Natural killer cell (primary cell): ENCODE measurements around the gene SCFD2. TPM values are rescaled to one million over a fixed set of nuclear protein-coding genes. Genes with fewer than 3 reads are reported as not detected.

ENCODE experiments used
- ATAC-seq, 3 donors: fragments of 150-1000 bp in 2 of 3; fragments of 200-7000 bp in 1 of 3; cut with Tn5 transposase; 1 replicate in 1 of 3; 2 replicates in 2 of 3; pipeline ENCODE4 v1.10.0; 2021; ENCODE audit warnings: mild to moderate bottlenecking in 2 of 3, moderate library complexity in 2 of 3
- DNase-seq, 2 donors: peaks; one replicate each; pipeline versions ENCODE4 v3.0.0 to v3.0.0-alpha.2; 2013 to 2021; ENCODE audit warnings: mixed read lengths in 1 of 2
- H3K27ac ChIP-seq: one replicate; pipeline ENCODE4 v1.5.1; 2013; ENCODE audit warnings: mild to moderate bottlenecking, low read length
- H3K27me3 ChIP-seq: one replicate; pipeline ENCODE4 v1.6.1; 2013; ENCODE audit warnings: low read length; ENCODE audit not compliant: control insufficient read depth, insufficient read depth
- H3K36me3 ChIP-seq: one replicate; pipeline ENCODE4 v1.6.1; 2013; ENCODE audit warnings: low read length; ENCODE audit not compliant: control insufficient read depth, insufficient read depth
- H3K4me1 ChIP-seq: one replicate; pipeline ENCODE4 v1.6.1; 2013; ENCODE audit warnings: low read length; ENCODE audit not compliant: control insufficient read depth, insufficient read depth
- H3K4me3 ChIP-seq: one replicate; pipeline ENCODE4 v1.5.1; 2013; ENCODE audit warnings: low read length
- H3K9me3 ChIP-seq: one replicate; pipeline ENCODE4 v1.6.1; 2013; ENCODE audit warnings: low read length; ENCODE audit not compliant: control insufficient read depth, insufficient read depth
- H3K27ac Mint-ChIP-seq, 2 donors: one replicate each; pipeline ENCODE4 v1.8.0; 2022; ENCODE audit warnings: mild to moderate bottlenecking in 2 of 2, mixed read lengths in 2 of 2, moderate library complexity in 1 of 2
- H3K27me3 Mint-ChIP-seq, 2 donors: one replicate each; pipeline ENCODE4 v1.8.0; 2022; ENCODE audit warnings: low read depth in 2 of 2, mixed read lengths in 2 of 2
- H3K36me3 Mint-ChIP-seq: one replicate; pipeline ENCODE4 v1.8.0; 2022; ENCODE audit warnings: mixed read lengths
- H3K4me1 Mint-ChIP-seq, 2 donors: one replicate each; pipeline ENCODE4 v1.8.0; 2022; ENCODE audit warnings: mixed read lengths in 2 of 2
- H3K4me3 Mint-ChIP-seq: one replicate; pipeline ENCODE4 v1.8.0; 2022; ENCODE audit warnings: mild to moderate bottlenecking, moderate library complexity, mixed read lengths
- H3K9me3 Mint-ChIP-seq, 2 donors: one replicate each; pipeline ENCODE4 v1.8.0; 2022; ENCODE audit warnings: mixed read lengths in 2 of 2
- CTCF ChIP-seq: fragments of 200-600 bp; IDR thresholded peaks from one replicate; pipeline ENCODE4 v1.8.0; 2022; ENCODE audit warnings: antibody characterized with exemption
- WGBS: methylation state at CpG from one replicate; pipeline ENCODE4 v1.1.7; 2013; ENCODE audit warnings: missing lambda C conversion rate; ENCODE audit not compliant: insufficient coverage; 5-methylcytosine and 5-hydroxymethylcytosine counted together
- intact Hi-C: fragments of 100-400 bp; cut with micrococcal nuclease; formaldehyde crosslinking; loops from one replicate; pipeline ENCODE4 v1.14.2; 2022
- total RNA-seq, 4 donors: library from RNA; stranded (reverse); fragments of 120-200 nt in 1 of 4; gene quantifications; one replicate each; pipeline versions ENCODE4 v1.2.3 to v1.2.4, GENCODE V29; 2013 to 2022

SCFD2 gene
- total RNA-seq, 3 donors from 2014 or later (not counting 1 experiment from before 2014, with no cell fraction given), result 26.4 to 29.4 (median 28.9) TPM

DNA sequence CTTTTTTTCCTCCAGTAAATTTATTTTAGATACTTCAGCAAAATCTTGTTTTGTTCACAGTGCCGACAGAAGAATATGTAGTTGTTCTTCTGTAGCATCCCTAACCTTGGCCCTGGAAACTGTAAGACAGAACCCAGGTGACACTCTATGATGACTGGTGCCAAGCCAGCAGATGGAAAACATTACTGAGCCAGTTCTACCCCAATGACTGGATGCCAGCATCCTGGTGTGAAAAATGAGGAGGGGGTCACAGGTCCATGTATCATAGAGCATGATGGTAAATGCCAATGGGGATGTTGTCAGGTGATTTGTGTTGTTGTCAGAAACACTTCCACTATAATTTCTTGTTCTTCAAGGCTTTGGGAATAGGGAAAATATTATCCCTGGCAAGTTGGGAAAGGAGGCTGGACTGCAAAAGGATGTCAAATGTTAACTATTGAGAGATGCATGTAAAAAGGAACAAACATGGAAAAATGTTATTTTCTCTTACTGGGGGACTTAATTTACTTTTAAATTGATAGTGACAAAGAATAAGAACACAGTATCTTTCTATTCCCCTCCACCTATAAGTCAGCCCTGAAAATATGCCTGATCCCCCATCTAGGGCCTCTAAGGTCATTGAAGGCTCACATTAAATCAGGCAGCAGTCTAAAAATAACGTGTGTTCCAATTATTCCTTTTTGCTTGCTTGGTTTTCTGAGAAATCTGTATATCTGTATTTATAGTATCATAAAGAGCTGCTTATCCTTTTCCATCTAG, 343.9 kb downstream of the SCFD2 start:
- no peaks in the 10 kb centered on the region for H3K9me3 Mint-ChIP-seq
- no peaks in the 10 kb centered on the region for H3K36me3 ChIP-seq
- H3K4me3 Mint-ChIP-seq, result no peak overlapping the region
- no peak for TF ChIP-seq CTCF
- no peaks in the 10 kb centered on the region for H3K36me3 Mint-ChIP-seq
- DNase-seq (no peak), ATAC-seq (no peak)
- H3K27ac ChIP-seq, result no peak overlapping the region
- no peaks in the 10 kb centered on the region for H3K9me3 ChIP-seq
- H3K27me3 ChIP-seq, result no peaks in the 10 kb centered on the region
- H3K27ac Mint-ChIP-seq, result no peak overlapping the region
- H3K27me3 Mint-ChIP-seq, result no peaks in the 10 kb centered on the region
- no peak overlapping the region for H3K4me3 ChIP-seq
- WGBS, result 92% methylated on average over 1 of the region's 2 CpGs
- peaks cover 0 to 5% of the 10 kb centered on the region in 2 donors for H3K4me1 Mint-ChIP-seq
- no peaks in the 10 kb centered on the region for H3K4me1 ChIP-seq
- intact Hi-C loops, result no loop called here

- Histone ChIP-seq H3K4me3 (no peak overlapping the region), H3K36me3 (no peaks in the 10 kb centered on the region), H3K4me1 (no peaks in the 10 kb centered on the region), H3K27me3 (no peaks in the 10 kb centered on the region), H3K9me3 (no peaks in the 10 kb centered on the region), H3K27ac (no peak overlapping the region)
- 91% methylated on average over 5 of the region's 6 CpGs for WGBS
- DNase-seq (no peak), ATAC-seq (no peak)
- Mint-ChIP-seq H3K4me1 (no peaks in the 10 kb centered on the region), H3K27me3 (no peaks in the 10 kb centered on the region), H3K27ac (no peak overlapping the region), H3K9me3 (no peaks in the 10 kb centered on the region), H3K36me3 (no peaks in the 10 kb centered on the region), H3K4me3 (no peak overlapping the region)
- intact Hi-C loops, result loop anchor here (10.0 kb wide), 1 partner anchor 1215 kb away; no protein-coding TSS in a partner anchor
- no peak for TF ChIP-seq CTCF
Observed at GRCh38 chr4:53019485-53020382, 346.1 kb downstream of the SCFD2 start.

- 98% methylated on average over 3 of the region's 3 CpGs for WGBS
- H3K4me3 Mint-ChIP-seq, result no peak overlapping the region
- intact Hi-C loops, result loop anchor here (10.0 kb wide), 1 partner anchor 1216 kb away; no protein-coding TSS in a partner anchor
- H3K27ac Mint-ChIP-seq, result no peak overlapping the region
- Histone ChIP-seq H3K4me3 (no peak overlapping the region), H3K4me1 (no peaks in the 10 kb centered on the region), H3K36me3 (no peaks in the 10 kb centered on the region), H3K27ac (no peak overlapping the region), H3K9me3 (no peaks in the 10 kb centered on the region), H3K27me3 (no peaks in the 10 kb centered on the region)
- H3K4me1 Mint-ChIP-seq, result no peaks in the 10 kb centered on the region
- H3K27me3 Mint-ChIP-seq, result no peaks in the 10 kb centered on the region
- no peak for TF ChIP-seq CTCF
- DNase-seq (no peak), ATAC-seq (no peak)
- H3K9me3 Mint-ChIP-seq, result no peaks in the 10 kb centered on the region
- no peaks in the 10 kb centered on the region for H3K36me3 Mint-ChIP-seq
Observed at GRCh38 chr4:53018471-53018870, 347.4 kb downstream of the SCFD2 start.
